Common myeloid progenitor, CD34-positive (primary cell): ENCODE results near the gene BID.

Experiments
- CTCF ChIA-PET: fragments of 350-600 bp; sonication (Branson Sonifier 250); formaldehyde crosslinking; loops from one replicate; lab custom pipeline; 2021; ENCODE audit warnings: antibody characterized with exemption; lab: Charles Lee
- POLR2A ChIA-PET: fragments of 350-600 bp; sonication (Branson Sonifier 250); formaldehyde crosslinking; loops from one replicate; lab custom pipeline; 2021; ENCODE audit warnings: antibody characterized with exemption; lab: Charles Lee
- DNase-seq, 3 donors: peaks; one replicate each; pipeline versions ENCODE4 v3.0.0 to v3.0.0-alpha.2; 2013
- H3K27ac ChIP-seq, 2 experiments: 1 replicate in 1 of 2; 2 replicates in 1 of 2; pipeline ENCODE4 v1.7.0; 2013; ENCODE audit warnings: inconsistent platforms in 2 of 2, low read length in 2 of 2, mild to moderate bottlenecking in 2 of 2, low read depth in 1 of 2, moderate library complexity in 1 of 2; ENCODE audit not compliant: severe bottlenecking in 2 of 2, insufficient read depth in 1 of 2, poor library complexity in 1 of 2
- H3K27me3 ChIP-seq, 5 experiments: replicated peaks in 2 of 5; 1 replicate in 3 of 5; 2 replicates in 2 of 5; pipeline versions ENCODE4 v1.6.1 to v1.7.0; 2013; ENCODE audit warnings: low read length in 4 of 5, mild to moderate bottlenecking in 2 of 5, moderate library complexity in 2 of 5, inconsistent platforms in 1 of 5; ENCODE audit not compliant: insufficient read depth in 5 of 5, control insufficient read depth in 4 of 5
- H3K36me3 ChIP-seq, 4 experiments: 1 replicate in 2 of 4; 2 replicates in 2 of 4; pipeline versions ENCODE4 v1.6.1 to v1.7.0; 2013; ENCODE audit warnings: low read length in 3 of 4, control low read depth in 1 of 4, mild to moderate bottlenecking in 1 of 4; ENCODE audit not compliant: control insufficient read depth in 4 of 4, insufficient read depth in 4 of 4
- H3K4me1 ChIP-seq, 4 experiments: 1 replicate in 3 of 4; 2 replicates in 1 of 4; pipeline versions ENCODE4 v1.6.1 to v1.7.1; 2013; ENCODE audit warnings: low read length in 3 of 4, mild to moderate bottlenecking in 3 of 4, control low read depth in 1 of 4, inconsistent platforms in 1 of 4, moderate library complexity in 1 of 4; ENCODE audit not compliant: control insufficient read depth in 4 of 4, insufficient read depth in 4 of 4; ENCODE audit errors: control extremely low read depth in 1 of 4
- H3K4me3 ChIP-seq, 7 experiments: 1 replicate in 4 of 7; 2 replicates in 3 of 7; pipeline versions ENCODE4 v1.5.1 to v1.7.0; 2013; ENCODE audit warnings: mild to moderate bottlenecking in 7 of 7, low read length in 6 of 7, moderate library complexity in 6 of 7, inconsistent platforms in 2 of 7, low read depth in 2 of 7, control low read depth in 1 of 7; ENCODE audit not compliant: insufficient read depth in 4 of 7, control insufficient read depth in 1 of 7; ENCODE audit errors: extremely low read depth in 1 of 7
- H3K9me3 ChIP-seq, 5 experiments: 1 replicate in 4 of 5; 2 replicates in 1 of 5; pipeline versions ENCODE4 v1.6.1 to v1.7.1; 2013; ENCODE audit warnings: low read length in 4 of 5, mild to moderate bottlenecking in 2 of 5, inconsistent platforms in 1 of 5, low read depth in 1 of 5, moderate library complexity in 1 of 5; ENCODE audit not compliant: control insufficient read depth in 4 of 5, insufficient read depth in 2 of 5; ENCODE audit errors: control extremely low read depth in 1 of 5
- WGBS: methylation state at CpG from one replicate; pipeline ENCODE4 v1.1.5; 2013; ENCODE audit not compliant: insufficient coverage; 5-methylcytosine and 5-hydroxymethylcytosine counted together

BID gene

DNA sequence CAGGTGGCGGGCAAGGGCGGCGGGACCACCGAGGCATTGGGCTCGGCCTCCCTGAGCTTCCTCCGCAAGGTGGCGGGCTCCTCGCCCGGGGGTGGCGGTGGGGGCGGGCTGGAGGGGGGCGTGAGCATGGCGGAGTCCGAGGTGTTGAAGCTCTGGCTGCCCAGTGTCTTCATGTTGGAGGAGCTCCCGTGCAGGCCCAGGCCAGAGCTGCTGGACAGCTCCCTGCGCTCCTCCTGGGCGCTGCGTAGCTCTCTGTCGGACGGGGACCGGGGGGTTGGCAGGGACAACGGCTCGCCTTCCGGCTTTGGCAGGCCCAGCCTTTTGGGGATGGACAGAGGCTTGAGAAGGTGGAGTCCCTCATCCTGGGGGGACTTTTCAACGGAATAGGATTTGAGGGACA, 43.9 kb upstream of the BID start:
- 98% methylated on average over 9 of the region's 25 CpGs for whole genome bisulfite sequencing
- H3K4me1 ChIP-seq = no peaks in the 10 kb centered on the region
- H3K36me3 ChIP-seq = peaks cover 4 to 47% (median 29%) of the 10 kb centered on the region in 4 experiments
- ChIA-PET CTCF (interaction anchor here (1.2 kb wide), 1 partner anchor 11 kb away, joined by 4 read pairs; no protein-coding TSS in a partner anchor), POLR2A (no interaction called here)
- H3K9me3 ChIP-seq = no peaks in the 10 kb centered on the region
- no peak overlapping the region for H3K4me3 ChIP-seq
- no peak overlapping the region for H3K27ac ChIP-seq
- no peaks in the 10 kb centered on the region for H3K27me3 ChIP-seq
- DNase-seq = no peak

DNA sequence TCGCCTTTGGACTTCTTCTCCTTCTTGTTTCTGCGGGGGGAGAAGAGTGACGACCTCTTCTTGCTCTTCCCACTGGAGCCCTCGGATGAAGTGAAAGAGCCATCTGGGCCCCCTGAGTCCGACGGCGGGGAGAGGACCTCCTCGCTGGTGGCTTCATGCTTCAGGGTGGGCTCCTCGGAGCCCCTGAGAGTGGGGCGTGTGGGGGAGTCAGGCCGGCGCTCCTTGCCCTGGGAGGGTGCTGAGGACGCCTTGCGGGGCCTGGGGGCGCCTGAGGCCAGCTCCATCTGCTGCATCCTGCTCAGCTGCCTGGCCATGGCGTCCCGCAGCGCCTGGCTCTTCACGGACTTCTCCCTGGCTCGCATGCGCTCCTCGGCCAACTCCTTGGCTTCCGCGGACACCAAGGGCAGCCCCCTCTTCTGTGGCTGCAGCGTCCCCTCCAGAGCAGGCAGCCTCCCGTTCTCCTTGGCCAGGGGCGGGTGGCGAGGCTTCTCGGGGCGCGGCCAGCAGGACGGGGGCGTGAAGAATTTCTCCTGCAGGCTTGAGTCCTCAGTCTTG, 43.3 kb upstream of the BID start:
- no peak overlapping the region for H3K4me3 ChIP-seq
- CTCF ChIA-PET = interaction anchor here (1.2 kb wide), 1 partner anchor 12 kb away, joined by 5 read pairs; no protein-coding TSS in a partner anchor
- H3K4me1 ChIP-seq = no peaks in the 10 kb centered on the region
- no peak overlapping the region for H3K27ac ChIP-seq
- H3K36me3 ChIP-seq = peaks cover 4 to 50% (median 30%) of the 10 kb centered on the region in 4 experiments
- POLR2A ChIA-PET = no interaction called here
- WGBS = 93% methylated on average over 29 of the region's 33 CpGs
- DNase-seq = no peak
- H3K27me3 ChIP-seq = no peaks in the 10 kb centered on the region
- H3K9me3 ChIP-seq = no peaks in the 10 kb centered on the region

DNA sequence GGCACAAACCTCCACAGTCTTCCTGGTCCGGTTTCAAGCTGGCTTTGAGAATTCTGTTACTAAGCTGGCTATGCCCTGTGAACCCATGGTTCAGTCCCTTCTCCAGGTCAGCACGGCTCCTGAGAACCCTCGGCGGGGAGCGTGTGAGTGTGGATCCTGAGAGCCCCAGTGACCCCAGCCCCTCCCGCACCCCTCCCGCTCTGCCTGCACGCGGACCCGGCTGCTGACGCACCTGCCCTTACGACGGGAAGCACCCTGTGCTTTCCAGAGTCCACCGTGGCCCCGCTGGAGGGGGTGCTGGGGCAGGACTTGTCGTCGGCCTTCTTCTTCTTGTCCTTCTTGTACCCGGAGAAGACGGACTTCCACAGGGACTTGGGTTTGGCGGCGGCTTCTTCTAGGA, 42.8 kb upstream of the BID start:
- Histone ChIP-seq H3K9me3 (no peaks in the 10 kb centered on the region), H3K4me3 (no peak overlapping the region), H3K27me3 (no peaks in the 10 kb centered on the region), H3K4me1 (no peaks in the 10 kb centered on the region), H3K36me3 (peaks cover 4 to 53% (median 30%) of the 10 kb centered on the region in 4 experiments), H3K27ac (no peak overlapping the region)
- ChIA-PET POLR2A (no interaction called here), CTCF (interaction anchor here (1.2 kb wide), 1 partner anchor 13 kb away, joined by 5 read pairs; no protein-coding TSS in a partner anchor)
- 94% methylated on average over 18 of the region's 21 CpGs for WGBS
- no peak for DNase-seq

DNA sequence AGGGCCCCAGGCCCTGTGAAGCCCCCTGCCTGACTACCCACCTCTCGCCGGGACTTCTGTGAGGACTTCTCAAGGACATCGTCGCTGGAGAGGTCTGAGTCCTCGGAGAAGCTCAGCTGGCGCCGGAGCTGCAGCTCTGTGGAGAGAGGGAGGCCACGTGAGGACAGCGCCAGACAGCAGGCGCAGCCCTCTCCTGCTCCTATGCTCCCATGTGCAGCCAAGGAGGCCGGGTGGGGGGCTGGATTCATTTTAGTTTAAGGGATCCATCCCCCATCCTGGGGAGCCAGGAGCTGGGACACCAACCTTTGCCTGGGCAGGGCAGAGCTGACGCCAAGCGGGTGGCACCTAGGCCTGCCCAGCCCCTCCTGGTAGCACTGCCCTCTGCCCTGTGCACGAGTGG, 42.4 kb upstream of the BID start:
- Histone ChIP-seq H3K27ac (no peak overlapping the region), H3K27me3 (no peaks in the 10 kb centered on the region), H3K9me3 (no peaks in the 10 kb centered on the region), H3K4me1 (no peaks in the 10 kb centered on the region), H3K36me3 (peaks cover 4 to 54% (median 29%) of the 10 kb centered on the region in 4 experiments), H3K4me3 (no peak overlapping the region)
- POLR2A ChIA-PET = no interaction called here
- CTCF ChIA-PET = interaction anchor here (1.2 kb wide), 1 partner anchor 13 kb away, joined by 5 read pairs; no protein-coding TSS in a partner anchor
- no peak for DNase-seq
- 92% methylated on average over 14 of the region's 14 CpGs for WGBS

DNA sequence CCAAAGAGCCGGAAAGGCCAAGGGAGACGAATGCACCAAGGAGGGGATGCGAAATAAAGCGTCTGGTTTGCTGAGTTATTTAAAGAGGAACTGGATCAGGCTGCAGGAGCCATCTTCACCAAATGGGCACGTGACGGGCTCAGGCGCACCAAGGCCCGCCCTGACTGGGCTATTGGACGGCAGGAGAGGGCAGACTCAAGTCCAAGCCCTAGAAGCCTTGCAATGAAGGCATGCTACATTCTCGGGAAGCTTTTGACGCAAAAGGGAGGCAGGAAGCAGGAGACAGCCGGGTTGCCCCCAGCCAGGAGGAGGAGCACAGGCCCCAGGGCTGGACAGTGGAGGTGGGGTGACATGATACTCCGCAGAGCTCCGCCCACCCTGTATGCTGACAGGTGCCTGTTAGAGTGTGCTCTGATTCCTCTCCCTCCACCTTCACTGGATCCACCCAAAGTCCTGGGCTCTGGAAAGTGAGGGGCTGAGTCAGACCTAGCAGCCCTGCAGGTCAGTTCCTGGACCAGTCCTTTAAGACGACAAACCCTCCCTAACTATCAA, 41.5 kb upstream of the BID start:
- Histone ChIP-seq H3K4me1 (no peaks in the 10 kb centered on the region), H3K36me3 (peaks cover 4 to 54% (median 30%) of the 10 kb centered on the region in 4 experiments), H3K9me3 (no peaks in the 10 kb centered on the region), H3K27ac (no peak overlapping the region), H3K4me3 (no peak overlapping the region), H3K27me3 (no peaks in the 10 kb centered on the region)
- WGBS = 95% methylated on average over 12 of the region's 15 CpGs
- ChIA-PET POLR2A (no interaction called here), CTCF (interaction anchor here (1.1 kb wide), 1 partner anchor 14 kb away, joined by 4 read pairs; no protein-coding TSS in a partner anchor)
- DNase-seq = no peak

DNA sequence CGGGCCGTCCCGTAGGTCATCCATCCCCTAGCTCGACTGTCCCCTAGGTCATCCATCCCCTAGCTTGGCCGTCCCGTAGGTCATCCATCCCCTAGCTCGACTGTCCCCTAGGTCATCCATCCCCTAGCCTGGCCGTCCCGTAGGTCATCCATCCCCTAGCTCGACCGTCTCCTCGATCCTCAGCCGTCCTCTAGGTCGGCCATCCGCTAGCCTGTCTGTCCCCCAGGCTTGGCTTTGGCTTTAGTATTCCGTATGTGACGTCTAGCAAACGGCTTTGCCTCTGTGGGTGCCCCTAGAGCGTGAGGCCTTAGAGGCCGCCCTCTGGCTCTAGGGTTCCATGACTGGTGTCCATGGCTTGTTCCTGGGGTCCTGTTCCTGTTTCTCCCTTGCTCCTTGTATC, 40.6 kb upstream of the BID start:
- Histone ChIP-seq H3K9me3 (no peaks in the 10 kb centered on the region), H3K27me3 (no peaks in the 10 kb centered on the region), H3K27ac (no peak overlapping the region), H3K4me3 (no peak overlapping the region), H3K36me3 (peaks cover 4 to 58% (median 33%) of the 10 kb centered on the region in 4 experiments), H3K4me1 (no peaks in the 10 kb centered on the region)
- no peak for DNase-seq
- 93% methylated on average over 16 of the region's 20 CpGs for WGBS
- ChIA-PET POLR2A (no interaction called here), CTCF (interaction anchor here (1.1 kb wide), 1 partner anchor 15 kb away, joined by 4 read pairs; no protein-coding TSS in a partner anchor)

DNA sequence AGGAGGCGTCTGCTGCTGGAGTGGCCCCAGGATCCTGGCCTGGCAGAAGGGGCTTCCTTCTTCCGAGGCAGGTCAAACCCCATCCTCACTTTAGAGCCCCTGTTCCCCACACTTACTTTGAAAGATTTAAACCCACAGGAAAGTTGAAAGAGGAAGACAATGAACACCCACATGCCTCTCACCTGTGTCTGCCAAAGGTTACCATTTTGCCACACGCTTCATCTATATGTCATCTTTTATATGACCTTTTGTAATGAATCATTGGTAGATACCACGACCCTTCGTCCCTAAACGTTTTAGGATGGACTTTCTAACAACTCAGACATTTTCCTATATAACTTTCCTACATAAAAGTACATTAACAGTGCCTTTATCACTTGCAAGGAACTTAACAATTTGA, 39.8 kb upstream of the BID start:
- WGBS = 96% methylated on average over 3 of the region's 6 CpGs
- ChIA-PET CTCF (no interaction called here), POLR2A (no interaction called here)
- Histone ChIP-seq H3K4me3 (no peak overlapping the region), H3K4me1 (no peaks in the 10 kb centered on the region), H3K36me3 (peaks cover 4 to 59% (median 33%) of the 10 kb centered on the region in 4 experiments), H3K27me3 (no peaks in the 10 kb centered on the region), H3K27ac (no peak overlapping the region), H3K9me3 (no peaks in the 10 kb centered on the region)
- DNase-seq = no peak
